Peyer's patch (tissue), 4 donors: ENCODE measurements around the gene SBK3. TPM values are rescaled to one million over a fixed set of nuclear protein-coding genes. Genes with fewer than 3 reads are reported as not detected.

Experiments used
- DNase-seq, 3 donors: peaks; one replicate each; pipeline ENCODE4 v3.0.0-alpha.2; 2017 to 2019
- H3K27ac ChIP-seq, 4 donors: fragments of 200-600 bp; sonication (generic); one replicate each; pipeline ENCODE4 v1.5.1; 2016 to 2019
- H3K27me3 ChIP-seq, 2 donors: fragments of 200-600 bp; sonication (generic); one replicate each; pipeline ENCODE4 v1.5.1; 2019
- H3K36me3 ChIP-seq, 3 donors: fragments of 200-600 bp; sonication (generic); one replicate each; pipeline ENCODE4 v1.5.1; 2016 to 2019
- H3K4me1 ChIP-seq, 4 donors: fragments of 200-600 bp; sonication (generic); one replicate each; pipeline ENCODE4 v1.5.1; 2016 to 2019
- H3K4me3 ChIP-seq, 4 donors: fragments of 200-600 bp; sonication (generic); 1 replicate in 3 of 4; 2 replicates in 1 of 4; pipeline ENCODE4 v1.5.1; 2016 to 2019; ENCODE audit warnings: mild to moderate bottlenecking in 1 of 4
- H3K9me3 ChIP-seq, 4 donors: fragments of 200-600 bp; sonication (generic); one replicate each; pipeline ENCODE4 v1.5.1; 2016 to 2019; ENCODE audit warnings: mild to moderate bottlenecking in 1 of 4
- POLR2A ChIP-seq, 2 donors: fragments of 450-650 bp; IDR thresholded peaks; one replicate each; pipeline ENCODE4 v1.5.1; 2017; ENCODE audit warnings: antibody characterized with exemption in 2 of 2, mild to moderate bottlenecking in 2 of 2, moderate library complexity in 2 of 2
- total RNA-seq, 4 donors: library from RNA; depleted of rRNA; stranded (reverse); fragments of >200 nt; gene quantifications; one replicate each; pipeline ENCODE4 v1.1.0, GENCODE V29; 2016
- TF ChIP-seq, protein P1 (sequence below), 6 experiments: fragments of 450-650 bp in 4 of 6; fragments of 200-600 bp in 2 of 6; sonication (generic) in 1 of 6; IDR thresholded peaks; one replicate each; pipeline ENCODE4 v1.5.1; 2017 to 2019; ENCODE audit warnings: antibody characterized with exemption in 6 of 6, mild to moderate bottlenecking in 3 of 6, moderate library complexity in 1 of 6

The SBK3 gene
- total RNA-seq, 4 donors from 2014 or later: 1.0 TPM; not detected in 3

DNA sequence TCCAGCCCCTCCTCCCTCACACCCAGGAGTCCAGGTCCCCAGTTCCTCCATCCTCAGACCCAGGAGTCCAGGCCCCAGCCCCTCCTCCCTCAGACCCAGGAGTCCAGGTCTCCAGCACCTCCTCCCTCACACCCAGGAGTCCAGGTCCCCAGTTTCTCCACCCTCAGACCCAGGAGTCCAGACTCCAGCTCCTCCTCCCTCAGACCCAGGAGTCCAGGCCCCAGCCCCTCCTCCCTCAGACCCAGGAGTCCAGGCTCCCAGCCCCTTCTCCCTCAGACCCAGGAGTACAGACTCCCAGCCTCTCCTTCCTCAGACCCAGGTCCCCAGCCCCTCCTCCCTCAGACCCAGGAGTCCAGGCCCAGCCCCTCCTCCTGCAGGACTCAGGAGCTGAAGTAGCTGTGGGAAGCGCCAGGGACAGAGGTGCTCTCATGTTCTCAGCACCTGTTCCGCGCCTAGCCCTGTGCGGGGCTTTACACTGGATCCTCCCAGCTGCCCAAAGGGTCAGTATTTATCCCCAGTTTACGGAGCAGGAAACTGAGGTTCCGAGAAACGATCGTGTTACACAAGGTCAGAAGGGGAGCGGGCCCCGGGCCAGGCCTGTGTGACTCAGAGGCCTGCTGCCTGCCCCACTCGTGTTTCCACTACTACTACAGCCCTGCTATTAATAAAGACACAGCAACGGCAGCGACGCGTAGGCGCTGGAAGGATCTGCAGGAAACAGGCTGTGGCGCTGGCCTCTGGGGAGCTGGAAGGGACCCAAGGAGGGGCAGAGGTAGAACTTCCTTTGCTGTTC is 1.7 kb upstream of the SBK3 start:
- peak overlapping the region in 3 of 4 donors; percentile 10 to 67 (median 63) for H3K27ac ChIP-seq
- H3K36me3 ChIP-seq: no peaks in the 10 kb centered on the region
- no peaks in the 10 kb centered on the region for H3K9me3 ChIP-seq
- H3K4me1 ChIP-seq: peaks cover 0 to 6% (median 0%) of the 10 kb centered on the region in 4 donors
- H3K4me3 ChIP-seq: no peak overlapping the region
- no peak for TF ChIP-seq POLR2A (IDR thresholded peaks at IDR 0.05)
- TF ChIP-seq, protein P1, sequence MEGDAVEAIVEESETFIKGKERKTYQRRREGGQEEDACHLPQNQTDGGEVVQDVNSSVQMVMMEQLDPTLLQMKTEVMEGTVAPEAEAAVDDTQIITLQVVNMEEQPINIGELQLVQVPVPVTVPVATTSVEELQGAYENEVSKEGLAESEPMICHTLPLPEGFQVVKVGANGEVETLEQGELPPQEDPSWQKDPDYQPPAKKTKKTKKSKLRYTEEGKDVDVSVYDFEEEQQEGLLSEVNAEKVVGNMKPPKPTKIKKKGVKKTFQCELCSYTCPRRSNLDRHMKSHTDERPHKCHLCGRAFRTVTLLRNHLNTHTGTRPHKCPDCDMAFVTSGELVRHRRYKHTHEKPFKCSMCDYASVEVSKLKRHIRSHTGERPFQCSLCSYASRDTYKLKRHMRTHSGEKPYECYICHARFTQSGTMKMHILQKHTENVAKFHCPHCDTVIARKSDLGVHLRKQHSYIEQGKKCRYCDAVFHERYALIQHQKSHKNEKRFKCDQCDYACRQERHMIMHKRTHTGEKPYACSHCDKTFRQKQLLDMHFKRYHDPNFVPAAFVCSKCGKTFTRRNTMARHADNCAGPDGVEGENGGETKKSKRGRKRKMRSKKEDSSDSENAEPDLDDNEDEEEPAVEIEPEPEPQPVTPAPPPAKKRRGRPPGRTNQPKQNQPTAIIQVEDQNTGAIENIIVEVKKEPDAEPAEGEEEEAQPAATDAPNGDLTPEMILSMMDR (IDR thresholded peaks at IDR 0.05): no peak
- no peaks in the 10 kb centered on the region for H3K27me3 ChIP-seq
- DNase-seq: peak in 1 of 3 donors; percentile 72

DNA sequence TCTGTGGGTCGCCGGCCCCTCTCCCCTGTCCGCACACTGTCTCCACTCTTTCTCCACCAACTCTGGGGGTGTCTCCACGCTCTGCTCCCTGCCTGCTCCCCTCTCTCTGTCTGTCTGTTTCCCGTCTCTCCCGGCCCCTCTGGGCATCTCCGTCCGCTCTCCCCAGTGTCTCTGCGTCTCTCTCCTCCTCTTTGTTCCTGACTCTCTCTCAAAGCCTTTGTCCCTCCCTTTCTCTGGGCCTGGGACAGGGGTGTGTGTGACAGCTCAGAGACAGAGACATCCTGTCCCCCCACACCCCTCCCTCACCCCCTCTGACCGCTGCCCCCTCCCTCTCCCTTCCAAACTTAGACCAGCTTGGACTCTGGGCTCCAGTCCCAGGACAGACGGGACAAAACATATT is 668 bp upstream of the SBK3 start:
- TF ChIP-seq, protein P1 (IDR thresholded peaks at IDR 0.05): no peak
- Histone ChIP-seq H3K4me1 (peaks cover 0 to 6% (median 0%) of the 10 kb centered on the region in 4 donors), H3K27me3 (no peaks in the 10 kb centered on the region), H3K36me3 (no peaks in the 10 kb centered on the region), H3K4me3 (no peak overlapping the region), H3K27ac (peak overlapping the region in 2 of 4 donors; percentile 63 to 67), H3K9me3 (no peaks in the 10 kb centered on the region)
- DNase-seq: no peak

DNA sequence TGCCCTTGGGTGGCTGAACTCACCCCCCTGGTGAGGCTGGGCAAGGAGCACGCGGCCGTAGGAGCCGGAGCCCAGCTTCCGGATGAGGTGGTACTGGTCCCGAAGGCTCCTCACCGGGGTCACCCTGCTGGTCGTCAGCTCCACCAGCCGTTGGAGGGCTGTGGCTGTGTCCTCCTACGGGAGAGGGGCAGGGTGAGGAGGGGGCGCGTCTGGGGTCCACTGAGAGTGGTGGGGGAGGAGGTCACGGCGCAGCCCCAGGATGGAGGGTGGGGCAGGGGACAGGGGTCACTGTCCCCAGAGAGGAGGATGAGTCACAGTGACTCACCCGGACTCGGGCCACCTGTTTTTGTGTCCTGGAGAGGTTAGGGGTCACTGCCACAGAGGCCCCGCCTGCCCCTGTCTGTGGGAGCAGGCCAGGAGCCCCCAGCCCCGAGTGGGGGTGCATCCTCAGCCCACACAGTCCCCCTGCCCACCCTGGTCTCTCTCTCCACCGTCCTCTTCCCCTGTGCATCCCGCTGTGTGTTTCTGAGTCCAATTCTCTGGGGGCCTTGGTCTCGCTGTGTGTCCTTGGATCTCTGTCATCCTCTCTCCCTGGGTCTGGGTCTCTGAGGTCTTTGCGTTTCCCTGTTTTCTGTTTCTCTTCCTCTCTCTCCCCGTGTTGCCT is 435 bp downstream of the SBK3 start:
- DNase-seq: no peak
- no peak overlapping the region for H3K4me3 ChIP-seq
- no peak overlapping the region for H3K27ac ChIP-seq
- no peaks in the 10 kb centered on the region for H3K9me3 ChIP-seq
- TF ChIP-seq, protein P1 (IDR thresholded peaks at IDR 0.05): no peak
- TF ChIP-seq POLR2A (IDR thresholded peaks at IDR 0.05): no peak
- no peaks in the 10 kb centered on the region for H3K27me3 ChIP-seq
- H3K4me1 ChIP-seq: peaks cover 0 to 6% (median 0%) of the 10 kb centered on the region in 4 donors
- H3K36me3 ChIP-seq: no peaks in the 10 kb centered on the region

DNA sequence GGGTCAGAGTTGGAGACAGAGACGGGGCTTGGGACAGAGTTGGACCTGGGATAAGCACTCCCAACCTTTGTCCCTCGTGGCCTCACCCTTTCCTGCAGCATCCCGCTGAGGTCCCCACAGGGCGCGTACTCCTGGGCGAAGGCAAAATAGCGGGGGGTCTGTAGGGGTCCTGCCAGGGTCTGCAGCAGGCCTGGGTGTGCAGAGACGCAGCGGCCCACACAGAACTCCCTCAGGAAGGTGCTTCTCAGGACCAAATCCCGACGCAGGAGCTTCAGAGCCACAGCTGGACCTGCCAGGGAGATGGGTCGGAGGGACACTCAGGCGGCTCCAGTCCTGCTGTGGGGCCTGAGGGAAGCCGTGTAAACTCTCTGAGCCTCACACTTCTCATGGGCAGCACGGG is 1.3 kb downstream of the SBK3 start:
- Histone ChIP-seq H3K4me3 (no peak overlapping the region), H3K27ac (no peak overlapping the region), H3K27me3 (no peaks in the 10 kb centered on the region), H3K9me3 (no peaks in the 10 kb centered on the region), H3K36me3 (no peaks in the 10 kb centered on the region), H3K4me1 (no peaks in the 10 kb centered on the region)
- TF ChIP-seq, protein P1 (IDR thresholded peaks at IDR 0.05): no peak
- no peak for TF ChIP-seq POLR2A (IDR thresholded peaks at IDR 0.05)
- no peak for DNase-seq

DNA sequence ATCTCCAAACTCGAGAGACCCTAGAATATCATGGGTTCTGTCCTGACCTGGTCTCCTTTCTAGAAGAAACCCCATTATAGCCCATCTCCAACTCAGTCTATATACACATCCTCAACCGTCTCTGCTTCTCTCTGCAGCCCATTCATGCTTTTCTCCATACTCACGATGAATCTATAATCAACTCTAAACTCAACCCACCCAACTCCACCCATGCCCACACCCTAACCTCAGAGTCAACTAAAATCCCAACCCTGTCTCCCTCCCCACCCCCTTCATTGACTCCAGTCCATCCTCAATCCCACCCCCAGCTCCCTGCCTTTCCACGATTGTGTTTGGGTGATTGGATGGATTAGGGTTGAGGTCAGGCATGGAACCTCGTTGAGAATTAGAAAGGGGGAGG is 1.8 kb downstream of the SBK3 start:
- no peaks in the 10 kb centered on the region for H3K4me1 ChIP-seq
- no peak overlapping the region for H3K4me3 ChIP-seq
- no peak for DNase-seq
- H3K36me3 ChIP-seq: no peaks in the 10 kb centered on the region
- H3K9me3 ChIP-seq: no peaks in the 10 kb centered on the region
- no peaks in the 10 kb centered on the region for H3K27me3 ChIP-seq
- H3K27ac ChIP-seq: no peak overlapping the region
- TF ChIP-seq, protein P1 (IDR thresholded peaks at IDR 0.05): no peak
- no peak for TF ChIP-seq POLR2A (IDR thresholded peaks at IDR 0.05)
